ENCODE results near the gene EML4. TPM values are rescaled to one million over a fixed set of nuclear protein-coding genes. Genes with fewer than 3 reads are reported as not detected.

EML4 gene
- total RNA-seq, 1 donor from 2014 or later = 68.2 TPM

- Histone ChIP-seq H3K9me3 (ENCODE audit: insufficient read depth, low read depth, low read length) (no peaks in the 10 kb centered on the region), H3K4me3 (ENCODE audit: insufficient read depth, low read depth, low read length) (no peak overlapping the region), H3K27ac (ENCODE audit: low read depth, low read length) (no peak overlapping the region), H2AFZ (ENCODE audit: low read depth, low read length) (no peak overlapping the region), H3K79me2 (ENCODE audit: insufficient read depth, low read length) (peaks cover 35% of the 10 kb centered on the region), H3K4me2 (ENCODE audit: low read length) (no peak overlapping the region), H4K20me1 (ENCODE audit: insufficient read depth, low read length) (no peaks in the 10 kb centered on the region), H3K36me3 (ENCODE audit: insufficient read depth, low read length) (no peaks in the 10 kb centered on the region), H3K9ac (ENCODE audit: low read length) (no peak overlapping the region), H3K4me1 (ENCODE audit: insufficient read depth, low read length) (no peaks in the 10 kb centered on the region), H3K27me3 (ENCODE audit: insufficient read depth, low read length) (no peaks in the 10 kb centered on the region)
- no peak for TF ChIP-seq EZH2 (IDR thresholded peaks at IDR 0.05; ENCODE audit: insufficient read depth, low read length)
- TF ChIP-seq CTCF (IDR thresholded peaks at IDR 0.05; ENCODE audit: insufficient read depth, low read depth, low read length) = no peak
- H3K4me1 Mint-ChIP-seq (ENCODE audit: low read depth, unreplicated experiment) = peaks cover 21% of the 10 kb centered on the region
- DNase-seq (ENCODE audit: low read depth) = no peak
- no peak for FAIRE-seq
- no peak overlapping the region for H3K4me3 Mint-ChIP-seq (ENCODE audit: unreplicated experiment)
- H3K9me3 Mint-ChIP-seq (ENCODE audit: unreplicated experiment) = no peaks in the 10 kb centered on the region
- no peaks in the 10 kb centered on the region for H3K27me3 Mint-ChIP-seq (ENCODE audit: low read depth, unreplicated experiment)
- no peaks in the 10 kb centered on the region for H3K36me3 Mint-ChIP-seq (ENCODE audit: low read depth, unreplicated experiment)
- no peak overlapping the region for H3K27ac Mint-ChIP-seq (ENCODE audit: unreplicated experiment)
These were observed 58.3 kb downstream of the EML4 start for GRCh38 chr2:42227491-42227890.

- no peaks in the 10 kb centered on the region for H3K36me3 ChIP-seq (ENCODE audit: insufficient read depth, low read length)
- H3K4me3 Mint-ChIP-seq (ENCODE audit: unreplicated experiment) = no peak overlapping the region
- H3K27me3 Mint-ChIP-seq (ENCODE audit: low read depth, unreplicated experiment) = no peaks in the 10 kb centered on the region
- H4K20me1 ChIP-seq (ENCODE audit: insufficient read depth, low read length) = no peaks in the 10 kb centered on the region
- H3K9me3 Mint-ChIP-seq (ENCODE audit: unreplicated experiment) = no peaks in the 10 kb centered on the region
- no peaks in the 10 kb centered on the region for H3K4me1 ChIP-seq (ENCODE audit: insufficient read depth, low read length)
- peaks cover 23% of the 10 kb centered on the region for H3K4me1 Mint-ChIP-seq (ENCODE audit: low read depth, unreplicated experiment)
- no peaks in the 10 kb centered on the region for H3K36me3 Mint-ChIP-seq (ENCODE audit: low read depth, unreplicated experiment)
- H3K27ac Mint-ChIP-seq (ENCODE audit: unreplicated experiment) = no peak overlapping the region
- H3K79me2 ChIP-seq (ENCODE audit: insufficient read depth, low read length) = peaks cover 32% of the 10 kb centered on the region
- H3K27me3 ChIP-seq (ENCODE audit: insufficient read depth, low read length) = no peaks in the 10 kb centered on the region
- no peak overlapping the region for H3K9ac ChIP-seq (ENCODE audit: low read length)
- no peak for FAIRE-seq
- TF ChIP-seq EZH2 (IDR thresholded peaks at IDR 0.05; ENCODE audit: insufficient read depth, low read length) (no peak), CTCF (IDR thresholded peaks at IDR 0.05; ENCODE audit: insufficient read depth, low read depth, low read length) (no peak)
- no peak overlapping the region for H2AFZ ChIP-seq (ENCODE audit: low read depth, low read length)
- H3K27ac ChIP-seq (ENCODE audit: low read depth, low read length) = no peak overlapping the region
- no peak for DNase-seq (ENCODE audit: low read depth)
- no peaks in the 10 kb centered on the region for H3K9me3 ChIP-seq (ENCODE audit: insufficient read depth, low read depth, low read length)
- H3K4me2 ChIP-seq (ENCODE audit: low read length) = no peak overlapping the region
- no peak overlapping the region for H3K4me3 ChIP-seq (ENCODE audit: insufficient read depth, low read depth, low read length)
These were observed 58.9 kb downstream of the EML4 start for GRCh38 chr2:42228101-42228500.

GRCh38 chr2:42229949-42230348 lies 60.8 kb downstream of the EML4 start:
- H3K4me2 ChIP-seq (ENCODE audit: low read length) = no peak overlapping the region
- no peak for TF ChIP-seq CTCF (IDR thresholded peaks at IDR 0.05; ENCODE audit: insufficient read depth, low read depth, low read length)
- TF ChIP-seq EZH2 (IDR thresholded peaks at IDR 0.05; ENCODE audit: insufficient read depth, low read length) = no peak
- no peak overlapping the region for H3K27ac ChIP-seq (ENCODE audit: low read depth, low read length)
- peaks cover 17% of the 10 kb centered on the region for H3K79me2 ChIP-seq (ENCODE audit: insufficient read depth, low read length)
- no peak overlapping the region for H3K27ac Mint-ChIP-seq (ENCODE audit: unreplicated experiment)
- H3K36me3 ChIP-seq (ENCODE audit: insufficient read depth, low read length) = no peaks in the 10 kb centered on the region
- no peaks in the 10 kb centered on the region for H3K9me3 Mint-ChIP-seq (ENCODE audit: unreplicated experiment)
- H3K4me3 Mint-ChIP-seq (ENCODE audit: unreplicated experiment) = no peak overlapping the region
- H3K27me3 Mint-ChIP-seq (ENCODE audit: low read depth, unreplicated experiment) = no peaks in the 10 kb centered on the region
- H3K9ac ChIP-seq (ENCODE audit: low read length) = no peak overlapping the region
- no peak overlapping the region for H3K4me3 ChIP-seq (ENCODE audit: insufficient read depth, low read depth, low read length)
- DNase-seq (ENCODE audit: low read depth) (no peak), FAIRE-seq (no peak)
- H2AFZ ChIP-seq (ENCODE audit: low read depth, low read length) = no peak overlapping the region
- peaks cover 25% of the 10 kb centered on the region for H3K4me1 Mint-ChIP-seq (ENCODE audit: low read depth, unreplicated experiment)
- H3K9me3 ChIP-seq (ENCODE audit: insufficient read depth, low read depth, low read length) = no peaks in the 10 kb centered on the region
- H3K36me3 Mint-ChIP-seq (ENCODE audit: low read depth, unreplicated experiment) = no peaks in the 10 kb centered on the region
- peaks cover 4% of the 10 kb centered on the region for H3K4me1 ChIP-seq (ENCODE audit: insufficient read depth, low read length)
- H4K20me1 ChIP-seq (ENCODE audit: insufficient read depth, low read length) = no peaks in the 10 kb centered on the region
- no peaks in the 10 kb centered on the region for H3K27me3 ChIP-seq (ENCODE audit: insufficient read depth, low read length)

All from astrocyte (in vitro differentiated cells and primary cell).